GM18951 (cell line): ENCODE data around the gene ZNF814.
"Not testable (repeated sequence)": the region's sequence is repeated elsewhere in the genome, so short reads cannot be mapped to it uniquely, and the experiment has no call there.

Experiments used
- POLR2A ChIP-seq: IDR thresholded peaks from 4 replicates; pipeline ENCODE4 v1.6.1; 2011; ENCODE audit warnings: mild to moderate bottlenecking; ENCODE audit not compliant: insufficient read length, insufficient read depth; ENCODE audit errors: extremely low read depth
- in situ Hi-C: fragments of 300-500 bp; cut with MboI; formaldehyde crosslinking; loops from one replicate; pipeline ENCODE4 v1.12.0; 2022; ENCODE audit warnings: low sequenced_read_pairs, mixed read lengths, inconsistent platforms; ENCODE audit not compliant: unreplicated experiment

ZNF814 gene

GRCh38 chr19:57841122-57841763 lies 47.6 kb downstream of the ZNF814 start:
- in situ Hi-C loops: no loop called here
- no peak for TF ChIP-seq POLR2A

- in situ Hi-C loops: not testable (repeated sequence)
Measured at GRCh38 chr19:57838622-57839191, 50.1 kb downstream of the ZNF814 start.

- in situ Hi-C loops: not testable (repeated sequence)
Measured at GRCh38 chr19:57836991-57837390, 51.8 kb downstream of the ZNF814 start.

DNA sequence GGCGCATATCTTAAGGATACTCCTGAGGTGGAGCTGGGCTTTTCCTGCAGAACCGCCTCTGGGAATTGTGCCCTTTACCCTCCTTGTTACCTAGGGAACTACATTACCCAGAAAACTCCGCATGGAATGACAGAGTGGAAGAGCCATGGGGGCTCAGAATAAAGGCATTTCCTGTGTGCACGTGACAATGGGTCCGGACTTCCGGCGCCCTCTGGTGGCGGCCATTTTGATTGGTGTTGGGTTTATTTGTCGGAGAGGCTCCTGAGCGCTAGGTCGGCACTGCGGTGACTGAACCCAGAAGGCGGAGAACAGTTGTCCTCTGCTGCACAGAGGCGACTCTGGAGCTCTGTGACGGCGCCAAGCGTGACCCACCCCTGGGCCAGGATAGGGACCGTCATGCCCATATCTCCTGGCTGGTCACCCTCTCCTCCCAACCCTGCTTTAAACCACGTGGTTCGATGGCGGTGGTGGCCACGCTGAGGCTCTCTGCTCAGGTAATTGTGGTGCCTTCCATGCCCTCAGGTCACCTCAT lies 58.7 kb downstream of the ZNF814 start, which contains the start of gene ZNF587B:
Gene ZNF587B (plus strand): TSS at position 229 of the 532 bp plus-strand sequence. CDS start 230 bp downstream, at position 459.
- TF ChIP-seq POLR2A: no peak
- in situ Hi-C loops: no loop called here

DNA sequence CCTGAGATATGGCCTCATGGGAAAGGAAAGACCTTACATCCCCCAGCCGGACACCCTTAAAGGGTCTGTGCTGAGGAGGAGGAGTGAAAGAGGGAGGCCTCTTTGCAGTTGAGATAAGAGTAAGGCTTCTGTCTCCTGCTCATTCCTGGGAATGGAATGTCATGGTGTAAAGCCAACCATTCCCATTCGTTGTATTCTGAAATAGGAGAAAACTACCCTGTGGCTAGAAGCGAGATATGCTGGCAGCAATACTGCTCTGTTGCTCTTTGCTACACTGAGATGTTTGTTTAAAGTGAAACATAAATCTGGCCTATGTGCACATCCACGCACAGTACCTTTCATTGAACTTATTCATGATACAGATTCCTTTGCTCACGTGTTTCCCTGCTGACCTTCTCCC lies 59.5 kb downstream of the ZNF814 start:
- in situ Hi-C loops: no loop called here
- no peak for TF ChIP-seq POLR2A

DNA sequence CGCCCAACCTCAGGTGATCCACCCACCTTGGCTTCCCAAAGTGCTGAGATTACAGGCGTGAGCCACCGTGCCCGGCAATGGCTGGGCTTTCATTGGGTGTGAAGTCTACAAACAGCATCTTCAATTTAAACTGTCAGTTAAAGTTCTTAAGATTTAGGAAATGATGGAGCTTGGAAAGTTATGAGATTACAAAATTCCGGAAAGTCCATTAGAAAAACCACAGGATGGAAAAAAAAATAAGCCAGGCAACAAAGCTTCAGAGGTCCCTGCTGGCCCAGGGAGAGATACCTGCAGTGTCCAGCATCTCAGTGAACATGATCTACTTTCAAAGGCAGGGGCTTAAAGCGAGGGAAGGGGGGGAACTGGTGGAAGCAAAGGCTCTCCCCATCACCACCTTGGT lies 63.3 kb downstream of the ZNF814 start:
- in situ Hi-C loops: no loop called here
- TF ChIP-seq POLR2A: no peak

GRCh38 chr19:57823608-57824007 lies 65.2 kb downstream of the ZNF814 start:
- in situ Hi-C loops: not testable (repeated sequence)

DNA sequence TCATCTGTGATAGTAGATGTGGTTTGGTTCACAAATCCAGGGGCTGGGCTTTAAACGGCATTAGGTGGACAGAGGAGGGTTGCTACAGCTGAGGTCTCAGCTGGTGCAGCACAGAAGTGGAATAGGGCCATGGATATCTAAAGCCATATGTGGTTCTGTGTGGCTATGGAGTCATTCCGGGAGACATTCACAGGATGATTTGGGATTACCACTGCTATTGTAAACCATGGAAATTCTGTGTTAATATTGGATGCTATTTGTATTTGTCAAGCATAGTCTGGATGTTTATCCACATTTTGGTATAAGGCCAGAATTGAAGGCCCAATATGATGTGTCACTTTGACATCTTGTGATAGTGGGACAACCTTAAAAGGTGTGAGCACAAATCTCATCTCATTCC lies 65.7 kb downstream of the ZNF814 start:
- in situ Hi-C loops: not testable (repeated sequence)

- in situ Hi-C loops: not testable (repeated sequence)
Measured at GRCh38 chr19:57821501-57821900, 67.3 kb downstream of the ZNF814 start.

- in situ Hi-C loops: not testable (repeated sequence)
Measured at GRCh38 chr19:57821095-57821494, 67.7 kb downstream of the ZNF814 start.

DNA sequence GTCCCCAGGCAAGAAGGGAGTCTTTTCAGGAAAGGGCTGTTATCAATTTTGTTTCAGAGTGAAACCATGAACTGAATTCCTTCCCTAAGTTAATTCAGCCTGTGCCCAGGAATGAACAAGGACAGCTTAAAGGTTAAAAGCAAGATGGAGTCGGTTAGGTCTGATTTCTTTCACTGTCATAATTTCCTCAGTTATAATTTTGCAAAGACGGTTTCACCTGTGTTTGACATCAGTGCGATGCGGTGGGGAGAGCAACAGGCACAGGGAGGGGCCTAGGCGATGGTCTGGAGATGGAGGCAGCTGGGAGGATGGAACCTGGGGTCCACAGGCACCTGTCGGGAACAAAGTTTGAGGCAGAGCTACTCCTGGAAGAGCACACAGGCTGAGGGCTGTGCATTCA lies 68.2 kb downstream of the ZNF814 start:
- no peak for TF ChIP-seq POLR2A
- in situ Hi-C loops: no loop called here

- in situ Hi-C loops: no loop called here
- peak; percentile 80 for TF ChIP-seq POLR2A
Measured at GRCh38 chr19:57819475-57820148, 69.2 kb downstream of the ZNF814 start.

GRCh38 chr19:57818378-57818777 lies 70.5 kb downstream of the ZNF814 start:
- in situ Hi-C loops: no loop called here
- no peak for TF ChIP-seq POLR2A

DNA sequence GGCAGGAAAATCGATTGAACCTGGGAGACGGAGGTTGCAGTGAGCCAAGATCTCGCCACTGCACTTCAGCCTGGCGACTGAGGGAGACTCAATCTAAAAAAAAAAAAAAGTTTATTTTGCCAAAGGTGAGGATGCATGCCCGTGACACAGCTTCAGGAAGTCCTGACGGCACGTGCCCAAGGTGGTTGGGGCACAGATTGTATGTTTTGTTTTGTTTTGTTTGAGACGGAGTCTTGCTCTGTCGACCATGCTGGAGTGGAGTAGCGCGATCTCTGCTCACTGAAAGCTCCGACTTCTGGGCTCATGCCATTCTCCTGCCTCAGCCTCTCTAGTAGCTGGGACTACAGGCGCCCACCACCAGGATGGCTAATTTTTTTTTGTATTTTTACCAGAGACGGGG lies 70.9 kb downstream of the ZNF814 start:
- in situ Hi-C loops: no loop called here
- no peak for TF ChIP-seq POLR2A
